K562 (cell line): ENCODE data around the gene TMEM128. TPM values are rescaled to one million over a fixed set of nuclear protein-coding genes. Genes with fewer than 3 reads are reported as not detected.

Source experiments
- ATAC-seq: fragments of 200-7000 bp; cut with Tn5 transposase; 3 replicates; pipeline ENCODE4 v1.9.1; 2020; ENCODE audit warnings: moderate library complexity
- BruUV-seq: library from RNA; stranded (reverse); fragments of 400-500 nt; replicated peaks from 2 replicates; lab custom pipeline; 2021; lab: Mats Ljungman, UMichigan
- CTCF ChIA-PET: fragments of 300-600 bp; formaldehyde crosslinking; extraction: SDS; loops from one replicate; lab custom pipeline; 2021; ENCODE audit warnings: low intra/inter-chr PET ratio; lab: Yijun Ruan, JAX
- POLR2A ChIA-PET: fragments of 300-600, 350-650 bp; sonication (Branson Sonifier 250); formaldehyde crosslinking; extraction: SDS; loops from one replicate; lab custom pipeline; 2021; ENCODE audit warnings: antibody characterized with exemption, inconsistent platforms; lab: Yijun Ruan, JAX
- DNase-seq, 4 experiments: peaks; one replicate each; pipeline versions ENCODE4 v3.0.0 to v3.0.0-alpha.2; 2011 to 2018; ENCODE audit warnings: low spot score in 3 of 4, mixed read lengths in 3 of 4; ENCODE audit errors: extremely low read depth in 1 of 4
- FAIRE-seq: peaks from 2 replicates; lab custom pipeline; 2011; peaks lifted over from hg19 to GRCh38; lab: Jason Lieb, UNC
- H2AFZ ChIP-seq: 2 replicates; pipeline ENCODE4 v1.6.0; 2011; ENCODE audit warnings: low read depth, low read length, control low read depth, inconsistent platforms
- H3K27ac ChIP-seq: fragments of 200-600 bp; 3 replicates; pipeline ENCODE4 v1.8.0; 2011; ENCODE audit warnings: low read depth, mild to moderate bottlenecking, control low read depth, inconsistent platforms, low read length, moderate library complexity, mixed read lengths; ENCODE audit errors: extremely low read depth
- H3K27me3 ChIP-seq, 2 experiments: fragments of 300-600 bp in 1 of 2; 2 replicates in 1 of 2; 3 replicates in 1 of 2; pipeline versions ENCODE4 v1.6.0 to v1.8.0; 2011; ENCODE audit warnings: inconsistent platforms in 2 of 2, low read length in 2 of 2, mild to moderate bottlenecking in 1 of 2, mixed read lengths in 1 of 2, moderate library complexity in 1 of 2; ENCODE audit not compliant: control insufficient read depth in 2 of 2, insufficient read depth in 2 of 2
- H3K36me3 ChIP-seq: fragments of 300-600 bp; 3 replicates; pipeline ENCODE4 v1.8.0; 2011; ENCODE audit warnings: mild to moderate bottlenecking, low read length, inconsistent platforms; ENCODE audit not compliant: control insufficient read depth, insufficient read depth
- H3K4me1 ChIP-seq, 2 experiments: fragments of 200-600 bp in 1 of 2; replicated peaks in 1 of 2; 2 replicates in 1 of 2; 3 replicates in 1 of 2; pipeline versions ENCODE4 v1.5.1 to v1.8.0; 2011; ENCODE audit warnings: inconsistent platforms in 2 of 2, low read length in 2 of 2, mild to moderate bottlenecking in 1 of 2, mixed read lengths in 1 of 2, moderate library complexity in 1 of 2; ENCODE audit not compliant: control insufficient read depth in 2 of 2, insufficient read depth in 2 of 2
- H3K4me2 ChIP-seq: 2 replicates; pipeline ENCODE4 v1.6.1; 2011; ENCODE audit warnings: low read length, control low read depth, inconsistent platforms, mixed read lengths; ENCODE audit not compliant: insufficient read depth
- H3K4me3 ChIP-seq: fragments of 200-600 bp; sonication (generic), shearing (Covaris generic); 2 replicates; pipeline ENCODE4 v1.5.1; 2016; ENCODE audit warnings: control low read depth, inconsistent platforms
- H3K79me2 ChIP-seq: fragments of 200-600 bp; 3 replicates; pipeline ENCODE4 v1.8.0; 2011; ENCODE audit warnings: low read length, inconsistent platforms; ENCODE audit not compliant: control insufficient read depth, insufficient read depth
- H3K9ac ChIP-seq, 2 experiments: 2 replicates each; pipeline versions ENCODE4 v1.6.0 to v1.6.1; 2011; ENCODE audit warnings: low read depth in 2 of 2, low read length in 2 of 2, control low read depth in 1 of 2, inconsistent platforms in 1 of 2, mild to moderate bottlenecking in 1 of 2, mixed read lengths in 1 of 2; ENCODE audit not compliant: insufficient read depth in 1 of 2
- H3K9me1 ChIP-seq: one replicate; pipeline ENCODE4 v1.6.0; 2011; ENCODE audit warnings: inconsistent platforms, mild to moderate bottlenecking, low read length, moderate library complexity; ENCODE audit not compliant: control insufficient read depth, insufficient read depth
- H3K9me3 ChIP-seq: replicated peaks from 2 replicates; pipeline ENCODE4 v1.5.1; 2011; ENCODE audit warnings: low read depth, low read length, inconsistent platforms; ENCODE audit not compliant: control insufficient read depth, insufficient read depth
- H4K20me1 ChIP-seq: replicated peaks from 2 replicates; pipeline ENCODE4 v1.6.1; 2011; ENCODE audit warnings: low read length, inconsistent platforms, mixed read lengths; ENCODE audit not compliant: control insufficient read depth, insufficient read depth
- ARID1B ChIP-seq: fragments of 450-650 bp; IDR thresholded peaks from 2 replicates; pipeline ENCODE4 v1.6.1; 2016; ENCODE audit warnings: antibody characterized with exemption, mild to moderate bottlenecking, inconsistent platforms
- CEBPB ChIP-seq: fragments of 450-650 bp; IDR thresholded peaks from 2 replicates; pipeline ENCODE4 v1.6.1; 2016; ENCODE audit warnings: missing genetic modification characterization, missing compliant biosample characterization
- CHD1 ChIP-seq: fragments of 200-600 bp; sonication (generic); IDR thresholded peaks from one replicate; pipeline ENCODE4 v1.6.1; 2012; ENCODE audit warnings: mild to moderate bottlenecking, moderate library complexity, low read length, inconsistent platforms
- FOXO4 ChIP-seq: fragments of 450-650 bp; formaldehyde crosslinking; IDR thresholded peaks from 2 replicates; pipeline ENCODE4 v1.4.0; 2020; ENCODE audit warnings: mild to moderate bottlenecking, moderate library complexity
- RBM25 ChIP-seq: fragments of 200-400 bp; formaldehyde crosslinking; IDR thresholded peaks from 2 replicates; pipeline ENCODE4 v1.6.1; 2018; ENCODE audit warnings: low read length, low read depth, moderate library complexity; ENCODE audit not compliant: severe bottlenecking
- SP2 ChIP-seq: IDR thresholded peaks from 2 replicates; pipeline ENCODE4 v1.6.1; 2011; ENCODE audit warnings: mild to moderate bottlenecking, low read depth, low read length, moderate library complexity; ENCODE audit not compliant: poor library complexity, severe bottlenecking; ENCODE audit errors: extremely low read depth
- ZNF707 ChIP-seq: fragments of 250-450 bp; sonication (Bioruptor Pico); conservative IDR thresholded peaks from 2 replicates; pipeline ENCODE4 v1.8.0; 2022; ENCODE audit warnings: inconsistent platforms, mild to moderate bottlenecking, moderate library complexity
- in situ Hi-C: fragments of 300-500 bp; cut with MboI; formaldehyde crosslinking; loops from 4 replicates; pipeline ENCODE4 v1.15.0; 2018; ENCODE audit warnings: inconsistent platforms, mixed read lengths
- intact Hi-C: fragments of 100-400 bp; cut with micrococcal nuclease; formaldehyde crosslinking; loops from 2 replicates; pipeline ENCODE4 v1.14.2; 2022
- polyA plus RNA-seq, 8 experiments: library from polyadenylated mRNA; depleted of rRNA in 4 of 8; stranded (reverse) in 5 of 8; unstranded in 3 of 8; fragments of >200 nt; fragmentation: Nextera tagmentation in 2 of 8; fragmentation: Illumina TruSeq in 1 of 8; extraction: Ambion mirVana in 2 of 8; extraction: Trizol in 1 of 8; gene quantifications; 2 replicates each; pipeline versions ENCODE4 v1.2.1 to v1.2.3, GENCODE V29; 2011 to 2014; ENCODE audit warnings: inconsistent platforms in 1 of 8, missing spikeins in 1 of 8
- total RNA-seq, 7 experiments: library from RNA; depleted of rRNA in 6 of 7; stranded (reverse); fragments of >200 nt in 6 of 7; fragmentation: Illumina TruSeq in 2 of 7; extraction: Trizol in 2 of 7; gene quantifications; 2 replicates each; pipeline versions ENCODE4 v1.2.1 to v1.2.3, GENCODE V29; 2011 to 2021; ENCODE audit warnings: low replicate concordance in 1 of 7

The TMEM128 gene
- total and polyA plus RNA-seq, 9 of the 15 experiments (the other 6 are each of a cell fraction or from before 2014, with no cell fraction given) = 9.1 to 40.0 (median 14.3) TPM

GRCh38 chr4:4288098-4288497 is 40.1 kb upstream of the TMEM128 start:
- H3K9ac ChIP-seq = no peak overlapping the region
- no peak for ATAC-seq
- no peak overlapping the region for H3K4me3 ChIP-seq
- FAIRE-seq = no peak
- TF ChIP-seq RBM25 (peak; percentile 74), ZNF707 (CRISPR knock-in tag) (no peak), SP2 (no peak), CEBPB (tag) (no peak), CHD1 (no peak), FOXO4 (CRISPR knock-in tag) (no peak), ARID1B (no peak)
- no peak overlapping the region for H2AFZ ChIP-seq
- no TSS peak for BruUV-seq
- no peaks in the 10 kb centered on the region for H3K9me1 ChIP-seq
- no peak for DNase-seq
- no peaks in the 10 kb centered on the region; a peak in 1 of 5 replicates for H3K27me3 ChIP-seq
- H3K9me3 ChIP-seq = no peaks in the 10 kb centered on the region
- CTCF ChIA-PET = no interaction called here
- peak overlapping the region; percentile 31; the same call in 1 of the 2 replicates for H3K4me2 ChIP-seq
- peaks cover 56% of the 10 kb centered on the region for H3K36me3 ChIP-seq
- intact Hi-C loops (loop anchor here (5.0 kb wide), 1 partner anchor 34 kb away; no protein-coding TSS in a partner anchor), in situ Hi-C loops (no loop called here)
- H4K20me1 ChIP-seq = 0 out of 2 replicates have a peak, but pooled peaks cover 3% of the 10 kb centered on the region
- POLR2A ChIA-PET = interaction anchor here (0.7 to 1.1 kb wide), 4 partner anchors 10 to 206 kb away, joined by 3 to 4 read pairs (median 4); no protein-coding TSS in a partner anchor
- no peak overlapping the region for H3K27ac ChIP-seq
- H3K79me2 ChIP-seq = peaks cover 85% of the 10 kb centered on the region
- H3K4me1 ChIP-seq = peaks cover 15 to 25% of the 10 kb centered on the region in 2 experiments; a peak in 4 of 5 replicates
